LNCaP clone FGC (cell line): ENCODE data around the gene OR2AT4.
"Not testable (repeated sequence)": the region's sequence is repeated elsewhere in the genome, so short reads cannot be mapped to it uniquely, and the experiment has no call there.

Source experiments
- DNase-seq: peaks from one replicate; pipeline ENCODE4 v3.0.0-alpha.2; 2011; ENCODE audit warnings: low read depth
- H3K4me3 ChIP-seq: 2 replicates; pipeline ENCODE4 v1.5.1; 2011; ENCODE audit warnings: mild to moderate bottlenecking, low read depth, low read length, control low read depth
- TF ChIP-seq, protein P1 (sequence below): IDR thresholded peaks from 2 replicates; pipeline ENCODE4 v1.5.1; 2012; ENCODE audit warnings: mild to moderate bottlenecking; ENCODE audit not compliant: control insufficient read depth, insufficient read depth; ENCODE audit errors: extremely low read depth

The OR2AT4 gene

GRCh38 chr11:75050516-75050915 is 46.2 kb downstream of the OR2AT4 start:
- TF ChIP-seq, protein P1, sequence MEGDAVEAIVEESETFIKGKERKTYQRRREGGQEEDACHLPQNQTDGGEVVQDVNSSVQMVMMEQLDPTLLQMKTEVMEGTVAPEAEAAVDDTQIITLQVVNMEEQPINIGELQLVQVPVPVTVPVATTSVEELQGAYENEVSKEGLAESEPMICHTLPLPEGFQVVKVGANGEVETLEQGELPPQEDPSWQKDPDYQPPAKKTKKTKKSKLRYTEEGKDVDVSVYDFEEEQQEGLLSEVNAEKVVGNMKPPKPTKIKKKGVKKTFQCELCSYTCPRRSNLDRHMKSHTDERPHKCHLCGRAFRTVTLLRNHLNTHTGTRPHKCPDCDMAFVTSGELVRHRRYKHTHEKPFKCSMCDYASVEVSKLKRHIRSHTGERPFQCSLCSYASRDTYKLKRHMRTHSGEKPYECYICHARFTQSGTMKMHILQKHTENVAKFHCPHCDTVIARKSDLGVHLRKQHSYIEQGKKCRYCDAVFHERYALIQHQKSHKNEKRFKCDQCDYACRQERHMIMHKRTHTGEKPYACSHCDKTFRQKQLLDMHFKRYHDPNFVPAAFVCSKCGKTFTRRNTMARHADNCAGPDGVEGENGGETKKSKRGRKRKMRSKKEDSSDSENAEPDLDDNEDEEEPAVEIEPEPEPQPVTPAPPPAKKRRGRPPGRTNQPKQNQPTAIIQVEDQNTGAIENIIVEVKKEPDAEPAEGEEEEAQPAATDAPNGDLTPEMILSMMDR: no peak
- H3K4me3 ChIP-seq: no peak overlapping the region
- no peak for DNase-seq

DNA sequence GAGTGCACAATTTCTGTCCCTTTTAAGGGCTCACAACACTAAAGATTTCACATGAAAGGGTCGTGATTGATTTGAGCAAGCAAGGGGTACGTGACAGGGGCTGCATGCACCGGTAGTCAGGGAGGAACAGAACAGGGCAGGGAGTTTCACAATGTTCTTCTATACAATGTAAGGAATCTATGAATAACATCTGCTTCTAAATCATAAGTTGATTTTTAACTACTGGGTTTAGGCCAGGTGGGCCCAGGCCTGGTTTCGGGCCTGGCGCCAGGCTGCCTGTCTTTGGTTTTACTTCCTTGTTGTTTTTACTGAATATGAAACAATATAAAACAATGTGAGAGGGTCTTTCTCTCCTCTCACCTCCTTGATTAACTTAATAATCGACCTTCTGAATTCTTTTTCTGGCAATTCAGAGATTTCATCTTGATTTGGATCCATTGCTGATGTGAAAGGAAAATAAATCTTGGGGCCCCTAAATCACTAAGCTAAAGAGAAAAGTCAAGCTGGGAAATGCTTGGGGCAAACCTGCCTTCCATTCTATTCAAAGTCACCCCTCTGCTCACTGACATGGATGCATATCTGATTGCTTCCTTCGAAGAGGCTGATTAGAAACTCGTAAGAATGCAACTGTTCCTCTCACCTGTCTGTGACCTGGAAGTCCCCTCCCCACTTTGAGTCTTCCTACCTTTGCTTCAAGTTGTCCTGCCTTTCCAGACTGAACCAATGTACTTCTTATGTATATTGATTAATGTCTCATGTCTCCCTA is 47.0 kb downstream of the OR2AT4 start:
- H3K4me3 ChIP-seq, DNase-seq: not testable (repeated sequence)

DNA sequence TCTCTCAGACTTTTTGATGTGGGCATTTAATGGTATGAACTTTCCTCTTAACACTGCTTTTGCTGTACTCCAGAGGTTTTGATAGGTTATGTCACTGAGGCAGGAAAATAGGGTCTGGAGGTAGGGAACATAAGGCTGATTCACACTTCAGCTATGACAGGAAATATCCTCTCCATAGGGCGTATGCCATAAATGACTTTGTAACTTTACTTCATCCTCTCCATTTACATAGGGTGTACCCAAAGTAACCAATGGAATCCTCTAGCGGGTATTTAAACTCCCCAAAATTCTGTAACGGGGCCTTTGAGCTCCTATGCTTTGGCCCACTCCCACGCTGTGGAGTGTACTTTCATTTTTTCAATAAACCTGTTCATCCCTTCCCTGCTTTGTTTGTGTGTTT is 49.5 kb downstream of the OR2AT4 start:
- no peak overlapping the region for H3K4me3 ChIP-seq
- no peak for DNase-seq
- TF ChIP-seq, protein P1: no peak

- not testable (repeated sequence) for H3K4me3 ChIP-seq, DNase-seq
Measured at GRCh38 chr11:75046668-75047067, 50.0 kb downstream of the OR2AT4 start.

- not testable (repeated sequence) for DNase-seq, H3K4me3 ChIP-seq
Measured at GRCh38 chr11:75044381-75045170, 52.1 kb downstream of the OR2AT4 start.

DNA sequence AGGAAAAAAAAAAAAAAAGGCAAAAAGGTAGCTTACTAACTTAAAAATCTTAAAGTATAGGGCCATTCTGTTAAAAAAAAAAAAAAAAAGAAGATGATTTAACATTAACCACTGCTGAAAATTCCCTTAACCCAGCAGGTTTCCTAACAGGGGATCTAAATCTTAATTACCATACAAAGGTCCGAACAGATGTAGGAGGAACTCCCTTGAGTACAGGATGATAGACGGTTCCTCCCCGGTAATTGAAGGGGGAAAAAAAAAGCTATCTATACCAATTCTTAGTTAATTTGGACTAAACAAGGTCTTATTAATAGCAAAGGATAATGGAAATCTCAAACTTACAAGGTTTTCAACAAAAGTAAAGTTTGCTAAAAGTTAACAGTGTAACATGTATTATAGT is 54.9 kb downstream of the OR2AT4 start:
- DNase-seq, H3K4me3 ChIP-seq: not testable (repeated sequence)

GRCh38 chr11:75041263-75041662 is 55.4 kb downstream of the OR2AT4 start:
- TF ChIP-seq, protein P1: no peak
- no peak for DNase-seq

DNA sequence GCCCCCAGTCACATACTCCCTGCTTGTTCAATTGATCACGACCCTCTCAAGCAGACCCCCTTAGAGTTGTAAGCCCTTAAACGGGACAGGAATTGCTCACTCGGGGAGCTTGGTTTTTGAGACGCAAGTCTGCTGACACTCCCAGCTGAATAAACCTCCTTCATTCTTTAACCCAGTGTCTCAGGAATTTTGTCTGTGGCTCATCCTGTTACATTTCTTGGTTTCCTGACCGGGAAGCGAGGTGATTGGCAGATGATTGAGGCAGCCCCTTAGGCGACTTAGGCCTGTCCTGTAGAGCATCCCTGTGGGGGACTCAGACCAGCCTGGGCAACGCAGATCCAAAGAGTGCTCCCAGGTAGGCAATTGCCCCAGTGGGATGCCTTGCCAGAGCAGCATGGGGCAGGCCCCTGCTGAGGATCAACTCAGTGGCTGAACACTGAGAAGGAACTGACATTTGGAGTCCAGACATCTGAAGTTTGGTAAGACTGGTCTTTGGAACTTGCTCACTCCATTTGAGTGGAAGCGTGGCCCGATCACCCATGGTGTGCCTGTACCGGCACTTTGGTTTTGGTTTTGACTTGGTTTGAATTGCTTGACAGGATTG is 56.4 kb downstream of the OR2AT4 start:
- no peak for DNase-seq
- TF ChIP-seq, protein P1: no peak
- H3K4me3 ChIP-seq: no peak overlapping the region

More at GRCh38 chr11:75041263-75041662, 55.4 kb downstream of the OR2AT4 start:
- no peak overlapping the region for H3K4me3 ChIP-seq
